ENCODE data around the gene MIF4GD.
A peak's percentile ranks its signal among the peaks of the same experiment; 100 is the strongest.
"Not testable (repeated sequence)": the region's sequence is repeated elsewhere in the genome, so short reads cannot be mapped to it uniquely, and the experiment has no call there.

MIF4GD gene

DNA sequence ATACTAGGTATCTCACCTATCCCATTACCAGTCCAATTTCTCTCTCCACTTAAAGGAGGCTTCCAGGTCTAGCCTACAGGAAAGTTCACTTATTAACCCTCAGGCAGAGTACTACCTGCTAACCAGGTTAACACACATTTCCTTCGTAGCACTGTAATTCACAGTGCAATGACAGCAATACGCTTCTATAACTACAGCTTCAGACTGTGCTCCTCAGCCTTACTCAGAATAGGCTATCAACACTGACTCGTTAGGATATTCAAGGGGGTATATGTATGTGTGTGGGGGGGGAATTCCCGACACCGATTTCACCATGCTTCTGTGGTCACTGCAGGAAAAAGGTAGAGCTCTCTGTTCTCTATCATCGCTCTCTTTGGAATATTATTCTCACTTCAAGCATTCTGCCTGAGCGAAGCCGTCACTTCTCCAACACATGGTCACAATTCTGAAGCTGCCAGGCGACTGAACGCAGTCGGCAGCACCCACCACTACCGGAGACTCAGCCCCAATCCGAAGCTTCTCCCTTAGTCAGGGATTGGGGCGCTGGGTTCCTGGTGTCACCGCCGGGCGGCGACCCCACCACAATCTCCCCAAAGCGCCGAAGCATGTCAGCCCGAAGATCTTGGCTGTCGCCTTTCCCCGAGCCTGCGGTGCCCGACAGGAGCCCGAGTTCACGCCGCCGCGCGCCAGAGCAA, 10.2 kb downstream of the MIF4GD start:
- DNase-seq (ENCODE audit: low read depth in 3 of 3) = no peak

DNA sequence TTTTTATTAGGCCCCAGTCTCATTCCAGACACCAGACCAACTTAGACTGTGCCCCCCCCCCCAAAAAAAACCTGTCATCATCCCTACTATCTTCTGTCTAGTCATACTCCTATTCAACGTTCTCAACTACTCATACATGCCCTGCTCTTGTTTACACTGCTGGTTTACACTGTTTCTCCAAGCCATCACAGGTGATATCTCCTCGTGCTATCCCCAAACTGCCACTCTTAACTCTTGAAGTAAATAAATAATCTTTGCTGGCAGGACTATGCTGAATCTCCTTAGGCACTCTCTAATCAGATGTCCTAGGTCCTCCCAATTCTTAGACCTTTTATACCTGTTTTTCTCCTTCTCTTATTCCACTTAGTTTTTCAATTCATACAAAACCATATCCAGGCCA, 13.8 kb downstream of the MIF4GD start:
- not testable (repeated sequence) for DNase-seq (ENCODE audit: low read depth in 3 of 3)

DNA sequence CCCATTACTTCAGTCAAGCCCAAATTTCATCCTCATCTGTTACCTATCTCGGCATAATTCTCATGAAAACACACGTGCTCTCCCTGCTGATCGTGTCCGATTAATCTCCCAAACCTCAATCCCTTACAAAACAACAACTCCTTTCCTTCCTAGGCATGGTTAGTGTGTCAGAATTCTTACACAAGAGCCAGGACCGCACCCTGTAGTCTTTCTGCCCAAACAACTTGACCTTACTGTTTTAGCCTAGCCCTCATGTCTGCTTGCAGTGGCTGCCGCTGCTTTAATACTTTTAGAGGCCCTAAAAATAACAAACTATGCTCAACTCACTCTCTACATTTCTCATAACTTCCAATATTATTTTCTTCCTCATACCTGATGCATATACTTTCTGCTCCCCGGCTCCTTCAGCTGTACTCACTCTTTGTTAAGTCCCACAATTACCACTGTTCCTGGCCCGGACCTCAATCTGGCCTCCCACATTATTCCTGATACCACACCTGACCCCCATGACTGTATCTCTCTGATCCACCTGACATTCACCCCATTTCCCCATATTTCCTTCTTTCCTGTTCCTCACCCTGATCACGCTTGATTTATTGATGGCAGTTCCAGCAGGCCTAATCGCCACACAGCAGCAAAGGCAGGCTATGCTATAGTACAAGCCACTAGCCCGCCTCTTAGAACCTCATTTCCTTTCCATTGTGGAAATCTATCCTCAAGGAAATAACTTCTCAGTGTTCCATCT, 14.9 kb downstream of the MIF4GD start:
- DNase-seq (ENCODE audit: low read depth in 3 of 3) = not testable (repeated sequence)

DNA sequence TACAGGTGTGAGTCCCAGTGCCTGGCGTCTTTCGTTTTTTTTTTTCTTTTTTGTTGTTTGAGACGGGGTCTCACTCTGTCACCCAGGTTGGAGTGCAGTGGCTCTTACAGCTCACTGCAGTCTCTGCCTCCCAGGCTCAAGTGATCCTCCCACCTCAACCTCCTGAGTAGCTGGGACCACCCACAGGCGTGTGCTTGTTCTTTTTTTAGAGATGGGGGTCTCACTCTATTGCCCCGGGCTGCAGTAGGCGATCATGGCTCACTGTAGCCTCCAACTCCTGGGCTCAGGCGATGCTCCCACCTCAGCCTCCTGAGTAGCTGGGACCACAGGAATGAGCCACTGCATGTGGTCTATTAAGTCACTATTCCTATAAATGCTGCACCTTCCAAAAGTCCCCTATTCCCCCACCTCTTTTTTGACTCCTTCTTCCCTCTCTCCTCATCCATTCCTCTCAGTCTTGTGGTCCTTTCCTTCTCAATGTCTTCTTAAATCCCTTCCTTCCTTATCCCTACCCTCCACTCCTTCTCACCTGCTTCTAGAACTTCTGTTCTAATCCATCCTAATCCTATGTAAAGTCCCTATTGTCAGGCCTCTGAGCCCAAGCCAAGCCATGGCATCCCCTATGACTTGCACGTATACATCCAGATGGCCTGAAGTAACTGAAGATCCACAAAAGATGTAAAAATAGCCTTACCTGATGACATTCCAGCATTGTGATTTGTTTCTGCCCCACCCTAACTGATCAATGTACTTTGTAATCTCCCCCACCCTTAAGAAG, 18.8 kb downstream of the MIF4GD start:
- no peak for DNase-seq (ENCODE audit: low read depth in 3 of 3)

DNA sequence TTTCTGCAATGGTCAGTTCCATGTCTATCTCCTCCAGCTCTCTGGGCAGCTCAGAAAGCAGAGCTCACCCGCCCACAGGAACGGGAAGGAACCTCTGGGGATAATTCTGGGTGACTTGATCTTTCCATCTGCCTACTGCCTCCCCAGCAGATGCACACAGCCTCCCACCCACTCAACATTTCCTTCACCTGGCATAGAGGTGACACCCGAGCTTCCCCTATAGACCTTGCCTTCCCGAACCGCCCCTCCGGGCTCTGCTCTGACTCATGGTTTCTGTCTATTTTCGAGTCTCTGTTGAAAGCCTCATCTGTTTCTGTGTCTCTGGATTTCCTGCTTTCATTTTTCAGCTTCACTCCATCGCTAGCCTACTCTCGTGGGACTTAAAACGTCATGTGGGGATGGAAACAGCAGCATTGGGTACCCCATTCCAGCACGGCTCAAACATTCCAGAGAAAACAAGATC, 21.0 kb downstream of the MIF4GD start:
- peak; percentile 65 to 83 (median 70) for DNase-seq (ENCODE audit: low read depth in 3 of 3)

DNA sequence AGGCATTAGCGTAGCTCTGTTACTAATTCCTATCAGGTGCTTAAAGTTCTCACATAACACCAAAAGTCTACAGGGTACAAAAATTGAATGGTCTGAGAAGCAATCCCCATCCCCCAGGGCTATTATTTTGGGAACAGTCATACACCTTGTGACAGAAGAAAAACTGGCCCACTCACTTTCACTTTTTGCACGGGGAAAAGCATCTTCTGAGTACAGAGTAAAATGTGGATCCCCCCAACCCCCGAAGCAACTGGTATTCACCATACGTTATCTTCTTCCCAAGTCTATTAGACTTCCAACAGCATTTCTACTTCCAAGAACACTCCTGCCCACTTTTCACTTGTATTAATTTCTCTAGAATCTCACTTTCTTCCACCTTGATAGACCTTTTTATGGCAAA, 21.5 kb downstream of the MIF4GD start:
- no peak for DNase-seq (ENCODE audit: low read depth in 3 of 3)

DNA sequence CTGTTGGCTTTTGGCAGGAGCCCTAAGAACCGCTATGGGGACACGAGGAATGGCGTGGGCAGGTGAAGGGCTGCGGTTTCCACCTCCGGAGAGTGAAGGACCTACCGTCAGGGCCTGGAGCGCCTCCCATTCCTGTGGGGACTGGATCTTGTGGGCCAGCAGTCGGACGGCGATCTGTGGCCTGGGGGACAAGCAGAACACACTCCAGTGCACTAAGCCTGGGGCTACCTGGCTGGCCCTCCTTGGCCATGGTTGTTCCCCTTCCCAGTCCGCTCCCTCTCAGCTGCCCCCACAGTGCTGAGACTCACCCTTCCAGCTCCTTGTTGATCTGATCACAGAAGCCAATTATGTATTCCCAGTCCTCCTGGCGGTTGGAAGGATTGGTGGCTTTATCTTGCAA, 24.6 kb downstream of the MIF4GD start:
- DNase-seq (ENCODE audit: low read depth in 3 of 3) = no peak

DNA sequence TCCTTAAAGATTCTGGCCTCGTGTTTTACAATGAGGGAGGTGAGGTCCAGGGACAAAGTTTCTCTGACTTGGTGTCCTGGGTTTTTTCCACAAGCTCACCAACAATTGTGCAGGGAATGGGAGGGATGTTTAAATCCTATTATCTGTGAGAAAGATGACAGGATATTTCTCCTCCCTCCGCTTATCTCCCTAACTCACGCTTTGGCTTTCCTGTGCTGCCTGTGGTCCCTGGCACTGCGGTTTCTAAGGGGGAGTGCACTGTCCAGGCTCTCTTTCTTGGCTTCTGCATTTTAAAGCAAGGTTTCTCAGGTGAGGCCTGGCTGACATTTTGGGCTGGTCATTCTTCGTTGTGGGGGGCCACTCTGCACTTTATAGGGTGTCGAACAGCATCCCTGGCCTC, 26.0 kb downstream of the MIF4GD start:
- no peak for DNase-seq (ENCODE audit: low read depth in 3 of 3)

DNA sequence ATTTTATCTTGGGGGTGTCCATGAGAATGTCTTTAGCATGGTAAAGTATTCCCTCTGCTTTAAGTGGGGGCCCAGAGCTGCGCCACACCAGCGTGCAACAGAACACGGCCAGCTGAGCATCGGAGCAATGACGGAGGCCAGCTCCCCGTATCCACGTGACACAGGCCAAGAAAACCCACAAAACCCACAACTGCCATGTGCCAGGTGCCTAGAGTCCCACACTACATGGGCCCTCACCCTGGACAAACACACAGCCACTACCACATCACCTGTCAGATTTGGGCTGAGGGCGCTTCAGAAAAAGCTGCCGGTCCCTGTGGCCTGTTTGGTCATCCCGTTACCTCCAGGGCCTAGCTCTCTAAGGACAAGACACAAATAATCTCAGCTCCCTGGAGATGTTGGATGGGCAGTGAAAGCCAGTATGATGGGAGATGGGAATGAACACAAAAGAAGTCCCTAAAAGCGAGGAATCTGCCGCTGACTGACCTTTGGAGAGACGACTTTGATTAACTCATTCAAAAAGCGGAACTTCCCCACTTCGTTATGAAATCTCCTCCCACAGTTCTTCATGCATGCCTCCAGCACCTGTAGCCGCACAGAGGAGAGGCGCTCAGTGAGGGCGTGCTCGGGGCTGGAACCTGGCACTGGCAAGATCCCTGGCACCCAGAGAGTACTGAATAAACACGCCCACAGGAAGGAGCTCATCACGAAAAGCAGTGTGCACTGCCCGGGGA, 26.7 kb downstream of the MIF4GD start:
- DNase-seq (ENCODE audit: low read depth in 3 of 3) = no peak

DNA sequence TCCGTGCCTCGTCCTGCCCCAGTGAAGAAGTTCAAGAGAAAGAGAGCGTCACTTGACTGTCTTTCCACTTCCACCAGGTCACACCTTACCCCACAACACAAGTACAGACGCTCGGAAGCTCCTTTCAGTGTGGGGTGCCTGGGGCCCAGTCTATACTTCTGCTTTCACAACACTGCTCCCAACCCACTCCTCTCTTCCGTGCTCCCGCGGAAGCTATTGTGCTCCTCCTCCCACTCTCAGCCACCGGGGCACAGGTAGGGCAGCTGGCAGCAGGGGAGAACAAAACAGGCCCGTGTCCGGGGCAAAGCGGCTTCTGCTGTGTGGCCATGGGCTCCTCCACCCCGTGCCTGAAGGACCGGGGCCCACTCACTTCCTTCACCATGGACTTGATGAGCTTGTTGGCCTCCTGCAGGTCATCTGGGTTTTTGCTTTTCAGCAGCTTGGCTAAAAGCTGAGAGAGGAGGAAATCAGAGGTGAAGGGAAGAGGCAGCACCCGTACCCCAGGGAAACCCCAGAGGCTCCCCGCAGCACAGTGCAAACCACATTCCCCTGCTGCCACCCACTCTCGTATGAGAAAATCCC, 28.5 kb downstream of the MIF4GD start:
- no peak for DNase-seq (ENCODE audit: low read depth in 3 of 3)

DNA sequence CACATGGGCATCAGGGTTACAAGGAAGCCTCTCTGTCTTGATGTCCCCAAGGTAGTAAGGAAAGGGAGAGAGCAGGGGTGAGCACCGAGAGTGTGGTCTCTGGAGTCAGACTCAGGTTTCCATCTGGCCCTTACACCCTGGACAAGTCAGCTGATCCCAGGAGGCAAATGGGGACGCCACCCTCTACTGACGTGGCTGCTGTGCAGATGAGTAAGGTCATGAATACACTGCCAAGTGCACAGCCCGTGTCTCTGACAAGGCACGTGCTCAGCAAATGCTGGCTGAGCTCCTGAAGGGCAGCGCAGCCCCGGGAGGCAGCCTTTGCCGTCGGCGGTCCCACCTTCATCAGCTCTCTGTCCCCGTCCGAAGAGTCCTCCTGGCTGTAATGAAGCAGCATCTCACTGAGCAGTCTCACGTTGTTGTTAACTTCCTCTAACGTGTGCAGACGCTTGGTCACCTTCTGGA, 29.0 kb downstream of the MIF4GD start:
- DNase-seq (ENCODE audit: low read depth in 3 of 3) = no peak

DNA sequence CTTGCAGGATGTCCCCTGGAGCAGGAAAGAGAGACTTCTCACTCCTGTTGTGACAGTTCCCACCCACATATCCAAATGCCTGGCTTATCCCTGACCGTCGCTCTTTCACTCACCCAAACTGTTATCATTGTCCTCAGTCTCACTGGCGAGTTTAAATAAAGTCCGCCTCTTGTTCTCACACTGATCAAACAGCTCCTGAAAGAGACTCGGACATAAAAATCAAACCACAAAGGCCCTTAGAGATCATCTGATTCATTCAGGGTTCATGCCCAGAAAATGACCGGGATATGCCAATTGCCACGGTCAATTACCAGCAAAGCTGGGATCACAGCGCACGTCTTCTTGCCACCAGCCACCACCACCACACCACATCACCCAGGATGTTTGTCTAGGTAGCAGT, 29.5 kb downstream of the MIF4GD start:
- no peak for DNase-seq (ENCODE audit: low read depth in 3 of 3)

DNA sequence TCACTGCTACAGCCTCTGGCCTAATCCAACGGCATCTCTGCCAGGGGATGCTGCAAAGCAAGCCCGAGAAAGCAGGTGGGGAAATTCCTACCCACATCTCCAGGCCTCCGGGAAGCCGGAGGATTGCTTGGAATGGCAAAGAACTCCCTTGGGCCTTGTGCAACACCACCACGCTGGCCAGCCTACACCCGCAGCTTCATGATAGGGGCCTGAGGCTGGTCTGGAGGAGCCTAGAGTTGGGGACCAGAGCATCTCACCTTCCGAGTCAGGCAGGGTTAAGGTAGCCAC, 29.9 kb downstream of the MIF4GD start:
- no peak for DNase-seq (ENCODE audit: low read depth in 3 of 3)

DNA sequence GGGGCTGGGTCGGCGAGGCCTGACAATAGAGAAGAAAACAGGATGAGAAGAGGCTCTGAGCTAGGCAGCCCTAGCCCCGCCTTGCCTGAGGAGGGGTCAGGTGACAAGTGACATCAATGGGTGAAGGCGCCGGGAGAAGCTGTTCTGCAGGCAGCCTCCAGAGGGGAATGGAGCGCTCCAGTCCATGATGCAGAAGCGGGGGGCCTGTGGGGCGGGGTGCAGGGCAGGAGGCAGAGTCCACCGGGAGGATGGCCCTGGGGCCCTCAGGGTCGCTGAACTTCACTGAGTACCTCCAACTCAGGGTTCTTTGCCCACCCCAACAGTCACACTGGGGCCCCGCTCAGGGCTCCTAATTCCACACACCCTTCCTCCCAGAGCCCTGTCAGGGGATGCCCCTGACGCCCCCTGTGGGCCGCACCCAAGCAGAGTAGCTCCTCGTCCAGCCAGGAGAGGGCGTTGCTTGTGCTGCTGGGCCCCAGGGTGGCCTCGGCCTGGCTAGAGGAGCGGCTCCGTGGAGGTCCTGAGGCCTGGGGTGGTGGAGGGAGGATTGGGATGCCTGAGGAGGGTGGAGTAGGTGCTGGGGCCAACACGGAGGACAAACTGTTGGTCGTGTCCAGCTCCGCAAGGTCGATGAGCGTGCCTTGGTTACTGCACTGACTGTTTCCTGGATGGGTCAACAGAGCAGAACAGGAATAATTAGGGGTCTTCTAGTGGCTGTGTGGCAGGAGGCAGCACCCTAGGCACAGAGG, 30.5 kb downstream of the MIF4GD start:
- DNase-seq (ENCODE audit: low read depth in 3 of 3) = peak in 2 of 3 donors; percentile 29 to 33

DNA sequence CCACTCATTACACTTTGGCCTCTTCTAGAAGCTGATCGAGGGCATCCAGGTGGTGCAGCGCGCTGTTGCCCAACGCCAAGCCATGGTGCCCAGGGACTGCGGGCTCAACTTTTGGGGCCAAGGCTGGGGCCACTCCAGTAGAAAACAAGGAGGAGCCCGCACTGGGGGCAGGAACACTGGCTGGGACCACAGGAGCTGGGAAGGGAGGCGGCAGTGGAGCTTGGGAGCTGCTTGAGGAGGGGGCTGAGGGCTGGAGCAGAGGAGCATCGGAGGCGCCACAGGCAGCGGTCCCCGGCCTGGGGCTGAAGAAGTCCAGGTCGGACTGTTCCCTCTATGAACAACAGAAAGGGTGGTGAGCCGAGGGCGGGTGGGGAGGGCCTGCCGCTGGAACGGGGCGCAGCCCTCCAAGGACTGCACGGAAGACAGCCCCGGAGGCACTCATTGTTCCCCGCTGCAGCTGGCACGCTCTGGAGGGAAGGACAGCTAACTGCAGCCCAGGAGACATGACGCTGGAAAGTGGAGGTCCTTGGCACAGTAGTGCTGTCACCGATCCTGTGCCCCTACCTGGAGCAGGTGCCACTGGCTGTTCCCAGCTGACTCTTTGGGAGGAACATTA, 31.1 kb downstream of the MIF4GD start:
- DNase-seq (ENCODE audit: low read depth in 3 of 3) = no peak

DNA sequence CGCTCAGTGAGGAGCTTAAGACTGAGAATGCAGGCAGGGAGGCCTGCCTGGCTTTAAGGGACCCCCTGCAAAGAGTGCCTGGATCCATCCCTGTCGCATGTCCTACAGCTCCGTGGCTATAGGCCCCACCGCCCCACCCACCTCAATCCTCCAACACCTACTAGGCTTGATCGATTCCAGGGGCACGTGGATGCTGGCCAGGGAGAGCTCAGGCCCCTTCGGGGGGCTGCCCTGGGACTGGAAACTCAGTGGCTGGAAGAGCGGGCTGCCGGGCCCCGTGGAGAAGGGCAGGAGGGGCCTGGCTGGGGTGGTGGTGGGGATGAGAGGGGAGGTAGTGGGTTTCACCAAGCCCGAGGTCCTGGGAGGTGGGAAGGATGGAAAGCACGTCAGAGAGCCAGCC, 31.8 kb downstream of the MIF4GD start:
- DNase-seq (ENCODE audit: low read depth in 3 of 3) = no peak

DNA sequence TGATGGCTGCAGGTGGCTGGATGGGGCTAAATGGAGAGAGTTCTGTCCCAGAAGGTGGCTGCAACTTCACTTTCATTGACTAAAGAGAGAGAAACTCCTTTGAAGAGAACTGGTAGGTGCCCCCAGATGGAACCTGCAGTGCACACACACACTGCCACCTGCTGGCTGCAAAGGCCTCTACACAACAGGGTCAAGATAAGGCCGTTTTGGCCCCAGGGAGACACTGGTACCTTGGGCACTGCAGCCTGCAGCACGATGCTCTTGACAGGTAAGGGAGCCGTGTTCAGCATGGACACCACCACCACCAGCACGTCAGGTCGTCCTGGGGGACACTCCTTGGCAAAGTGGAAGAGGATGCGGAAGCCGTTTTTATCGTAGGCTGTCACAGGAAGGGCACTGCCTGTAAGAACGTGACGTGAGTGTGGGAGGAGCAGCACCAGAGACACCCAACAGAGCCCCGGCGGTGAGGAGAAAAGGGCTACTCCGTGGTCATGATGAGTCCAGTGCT, 32.3 kb downstream of the MIF4GD start:
- peak in 2 of 3 donors; percentile 45 to 57 for DNase-seq (ENCODE audit: low read depth in 3 of 3)

DNA sequence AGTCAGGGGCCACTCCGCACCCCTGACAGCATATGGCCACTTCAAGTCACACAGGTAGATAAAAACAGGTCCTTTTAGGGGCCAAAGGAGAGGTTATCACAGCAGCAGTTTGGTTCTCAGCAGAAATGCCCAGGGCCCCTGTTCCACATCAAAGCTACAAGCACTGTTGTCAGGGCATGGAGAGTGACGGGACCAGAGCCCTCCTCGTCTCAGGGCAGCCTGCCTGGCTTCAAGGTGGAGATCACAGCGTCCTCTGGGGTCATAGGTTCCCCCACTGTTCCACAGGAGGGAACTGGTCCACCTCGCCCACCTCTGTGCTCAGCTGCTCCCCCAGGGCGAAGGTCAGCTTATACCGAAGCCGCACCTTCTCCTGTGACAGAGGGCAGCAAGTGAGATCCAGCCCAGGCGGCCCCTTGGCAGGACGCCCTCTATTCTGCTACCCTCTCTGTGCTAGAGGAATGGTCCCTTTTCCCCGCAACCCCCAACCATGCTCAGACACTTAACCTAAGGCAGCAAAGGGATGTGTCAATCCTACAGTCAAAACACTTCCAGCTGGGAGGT, 32.9 kb downstream of the MIF4GD start:
- no peak for DNase-seq (ENCODE audit: low read depth in 3 of 3)

DNA sequence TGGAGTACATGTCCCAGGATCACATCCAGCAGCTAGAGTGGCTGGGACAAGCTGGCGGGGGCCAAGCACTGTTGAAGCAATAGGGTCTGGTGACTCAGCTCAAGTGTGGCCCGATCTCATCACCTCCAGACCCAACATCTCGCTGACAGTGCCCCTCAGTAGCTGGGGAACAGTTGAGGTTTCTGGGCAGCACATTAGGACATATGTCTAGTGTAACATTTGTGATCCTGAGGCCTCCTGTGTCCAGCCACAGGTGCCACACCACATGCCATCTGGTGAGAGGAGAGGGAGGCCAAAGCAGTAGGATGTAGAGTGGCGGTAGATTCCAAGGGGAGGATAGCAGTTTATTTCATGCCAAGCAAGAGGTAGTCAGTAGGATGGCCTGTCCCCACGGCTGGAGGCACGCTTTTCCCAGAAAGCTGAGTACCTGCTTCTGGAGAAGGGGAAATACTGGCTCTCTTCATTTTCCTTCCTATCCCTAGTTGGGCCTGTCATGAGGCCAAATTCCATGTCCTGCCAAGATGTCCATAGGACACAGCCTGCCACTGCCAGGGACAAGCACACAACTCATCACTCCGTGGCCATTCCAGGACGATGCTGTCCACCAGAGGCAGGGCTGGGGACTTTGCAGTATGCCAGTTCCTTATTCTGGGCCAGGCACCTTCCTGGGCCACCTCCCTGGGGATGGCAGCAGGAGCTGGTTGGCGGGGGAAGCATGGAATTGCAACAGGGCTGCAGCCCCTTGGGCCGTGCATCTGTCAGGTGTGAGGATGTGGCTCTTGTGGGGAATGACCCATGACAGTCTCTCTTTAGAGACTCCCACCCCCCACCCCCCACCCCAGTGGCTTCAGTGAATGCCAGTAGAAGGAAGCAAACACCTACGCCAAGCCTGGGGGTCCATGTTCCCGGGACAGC, 33.7 kb downstream of the MIF4GD start:
- no peak for DNase-seq (ENCODE audit: low read depth in 3 of 3)
